Lower leg skin (tissue), 4 donors: Measurements from ENCODE around the gene PRDM2. TPM values are rescaled to one million over a fixed set of nuclear protein-coding genes. Genes with fewer than 3 reads are reported as not detected.

Experiments used
- DNase-seq, 2 donors: peaks; one replicate each; pipeline ENCODE4 v3.0.0-alpha.2; 2019; ENCODE audit warnings: low spot score in 2 of 2
- H3K4me3 ChIP-seq: fragments of 200-600 bp; sonication (generic); 2 replicates; pipeline ENCODE4 v1.5.1; 2017; ENCODE audit warnings: mild to moderate bottlenecking, low read depth; ENCODE audit not compliant: poor library complexity, severe bottlenecking
- POLR2A ChIP-seq, 2 donors: fragments of 450-650 bp; IDR thresholded peaks; one replicate each; pipeline ENCODE4 v1.6.1; 2016 to 2017; ENCODE audit warnings: antibody characterized with exemption in 2 of 2, mild to moderate bottlenecking in 1 of 2, moderate library complexity in 1 of 2
- WGBS, 2 donors: methylation state at CpG; one replicate each; pipeline ENCODE4 v1.1.5; 2018; 5-methylcytosine and 5-hydroxymethylcytosine counted together
- intact Hi-C: fragments of 100-400 bp; cut with DNase I; formaldehyde crosslinking; loops from one replicate; pipeline ENCODE4 v1.15.0; 2023; ENCODE audit warnings: low total_unique reads
- total RNA-seq, 4 donors: library from RNA; depleted of rRNA; stranded (reverse); fragments of >200 nt; gene quantifications; one replicate each; pipeline ENCODE4 v1.1.0, GENCODE V29; 2016
- TF ChIP-seq, protein P1 (sequence below), 3 donors: fragments of 450-650 bp; IDR thresholded peaks; one replicate each; pipeline ENCODE4 v1.5.1; 2016; ENCODE audit warnings: antibody characterized with exemption in 3 of 3, mild to moderate bottlenecking in 3 of 3, moderate library complexity in 2 of 3

Gene PRDM2
- total RNA-seq, 4 donors from 2014 or later = 34.7 to 69.9 (median 41.8) TPM

GRCh38 chr1:13725714-13726175 lies 25.8 kb downstream of the PRDM2 start:
- no peak overlapping the region for H3K4me3 ChIP-seq
- 42 to 48% methylated on average over 4 of the region's 4 CpGs for WGBS, 2 donors
- DNase-seq = no peak
- TF ChIP-seq POLR2A (IDR thresholded peaks at IDR 0.05) = no peak
- TF ChIP-seq, protein P1, sequence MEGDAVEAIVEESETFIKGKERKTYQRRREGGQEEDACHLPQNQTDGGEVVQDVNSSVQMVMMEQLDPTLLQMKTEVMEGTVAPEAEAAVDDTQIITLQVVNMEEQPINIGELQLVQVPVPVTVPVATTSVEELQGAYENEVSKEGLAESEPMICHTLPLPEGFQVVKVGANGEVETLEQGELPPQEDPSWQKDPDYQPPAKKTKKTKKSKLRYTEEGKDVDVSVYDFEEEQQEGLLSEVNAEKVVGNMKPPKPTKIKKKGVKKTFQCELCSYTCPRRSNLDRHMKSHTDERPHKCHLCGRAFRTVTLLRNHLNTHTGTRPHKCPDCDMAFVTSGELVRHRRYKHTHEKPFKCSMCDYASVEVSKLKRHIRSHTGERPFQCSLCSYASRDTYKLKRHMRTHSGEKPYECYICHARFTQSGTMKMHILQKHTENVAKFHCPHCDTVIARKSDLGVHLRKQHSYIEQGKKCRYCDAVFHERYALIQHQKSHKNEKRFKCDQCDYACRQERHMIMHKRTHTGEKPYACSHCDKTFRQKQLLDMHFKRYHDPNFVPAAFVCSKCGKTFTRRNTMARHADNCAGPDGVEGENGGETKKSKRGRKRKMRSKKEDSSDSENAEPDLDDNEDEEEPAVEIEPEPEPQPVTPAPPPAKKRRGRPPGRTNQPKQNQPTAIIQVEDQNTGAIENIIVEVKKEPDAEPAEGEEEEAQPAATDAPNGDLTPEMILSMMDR (IDR thresholded peaks at IDR 0.05) = no peak
- intact Hi-C loops = no loop called here

GRCh38 chr1:13728091-13728715 lies 28.2 kb downstream of the PRDM2 start:
- no peak for TF ChIP-seq POLR2A (IDR thresholded peaks at IDR 0.05)
- TF ChIP-seq, protein P1 (IDR thresholded peaks at IDR 0.05) = no peak
- 90 to 93% methylated on average over 4 of the region's 4 CpGs for WGBS, 2 donors

DNA sequence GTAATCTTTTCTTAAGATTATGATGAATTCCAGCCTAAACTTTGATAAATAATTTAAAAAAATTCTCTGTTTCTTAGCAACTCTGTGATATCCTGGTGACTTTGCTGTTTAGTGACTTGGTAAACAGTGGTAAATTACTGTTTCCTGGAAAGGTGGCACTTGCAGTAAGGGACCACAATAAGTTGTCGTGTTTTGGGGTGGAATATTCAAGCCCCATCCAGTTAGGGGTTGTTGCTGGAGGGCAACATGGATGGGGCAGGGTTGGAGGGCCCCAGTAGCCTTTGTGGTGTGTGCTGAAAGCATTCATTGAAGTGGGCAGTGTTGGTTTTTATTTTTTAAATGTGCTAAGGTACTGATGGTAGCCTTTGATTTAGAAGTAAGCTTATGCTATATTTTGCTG lies 30.3 kb downstream of the PRDM2 start:
- no peak for TF ChIP-seq POLR2A (IDR thresholded peaks at IDR 0.05)
- TF ChIP-seq, protein P1 (IDR thresholded peaks at IDR 0.05) = no peak
- intact Hi-C loops = no loop called here
- DNase-seq = no peak
- H3K4me3 ChIP-seq = no peak overlapping the region
- 63 to 83% methylated on average over 1 of the region's 1 CpG for WGBS, 2 donors

More at GRCh38 chr1:13728091-13728715, 28.2 kb downstream of the PRDM2 start:
- intact Hi-C loops = no loop called here
- no peak for DNase-seq
- no peak overlapping the region for H3K4me3 ChIP-seq

- no peak overlapping the region for H3K4me3 ChIP-seq
- DNase-seq = peak in 1 of 2 donors; percentile 87
- no peak for TF ChIP-seq POLR2A (IDR thresholded peaks at IDR 0.05)
- TF ChIP-seq, protein P1 (IDR thresholded peaks at IDR 0.05) = no peak
- intact Hi-C loops = no loop called here
- 27 to 33% methylated on average over 12 of the region's 12 CpGs for WGBS, 2 donors
These were observed 30.9 kb downstream of the PRDM2 start for GRCh38 chr1:13730751-13731482.

- DNase-seq = no peak
- no peak overlapping the region for H3K4me3 ChIP-seq
- TF ChIP-seq POLR2A (IDR thresholded peaks at IDR 0.05) = no peak
- TF ChIP-seq, protein P1 (IDR thresholded peaks at IDR 0.05) = no peak
- 88 to 90% methylated on average over 5 of the region's 5 CpGs for WGBS, 2 donors
- intact Hi-C loops = no loop called here
These were observed 31.9 kb downstream of the PRDM2 start for GRCh38 chr1:13731897-13732296.
